ENCODE measurements around the gene TMEM120B. TPM values are rescaled to one million over a fixed set of nuclear protein-coding genes. Genes with fewer than 3 reads are reported as not detected.

The TMEM120B gene
- 16.6 TPM for total RNA-seq

GRCh38 chr12:121712461-121713256 is at the start of gene TMEM120B:
TSS of gene TMEM120B (plus strand) at chr12:121712752. CDS start at chr12:121712896, 144 bp downstream.

GRCh38 chr12:121669521-121669900 is 43.0 kb upstream of the TMEM120B start, which contains the start of gene MORN3:
TSS of gene MORN3 (minus strand) at chr12:121669654. CDS start at chr12:121669483, 171 bp downstream.

GRCh38 chr12:121793440-121793837 is 80.9 kb downstream of the TMEM120B start, which contains the start of gene RHOF:
TSS of gene RHOF (minus strand) at chr12:121793688. CDS start at chr12:121793633, 55 bp downstream.

GRCh38 chr12:121803861-121804416 is 91.4 kb downstream of the TMEM120B start, which contains the start of gene SETD1B:
TSS of gene SETD1B (plus strand) at chr12:121804009. CDS start at chr12:121804738, 729 bp downstream.

Other genes starting within 250 kb of the TMEM120B start
- gene KDM2B, start 131.7 kb upstream of the TMEM120B start, total RNA-seq: 108 TPM
- 3.4 TPM for gene ORAI1, start 86.2 kb upstream of the TMEM120B start, total RNA-seq
- 3.8 TPM for gene MORN3, start 43.1 kb upstream of the TMEM120B start, total RNA-seq
- 17.8 TPM for gene RHOF, start 80.9 kb downstream of the TMEM120B start, total RNA-seq
- 6.9 TPM for gene SETD1B, start 91.3 kb downstream of the TMEM120B start, total RNA-seq
- not detected for gene HPD, start 146.1 kb downstream of the TMEM120B start, total RNA-seq
- 20.7 TPM for gene PSMD9, start 176.0 kb downstream of the TMEM120B start, total RNA-seq
- 13.1 TPM for gene CFAP251, start 205.8 kb downstream of the TMEM120B start, total RNA-seq